GM19099 (cell line): ENCODE data around the gene TBX15.

Experiments used
- POLR2A ChIP-seq: IDR thresholded peaks from 3 replicates; pipeline ENCODE4 v1.6.1; 2011; ENCODE audit warnings: low read depth; ENCODE audit not compliant: insufficient read length; ENCODE audit errors: extremely low read depth

TBX15 gene

DNA sequence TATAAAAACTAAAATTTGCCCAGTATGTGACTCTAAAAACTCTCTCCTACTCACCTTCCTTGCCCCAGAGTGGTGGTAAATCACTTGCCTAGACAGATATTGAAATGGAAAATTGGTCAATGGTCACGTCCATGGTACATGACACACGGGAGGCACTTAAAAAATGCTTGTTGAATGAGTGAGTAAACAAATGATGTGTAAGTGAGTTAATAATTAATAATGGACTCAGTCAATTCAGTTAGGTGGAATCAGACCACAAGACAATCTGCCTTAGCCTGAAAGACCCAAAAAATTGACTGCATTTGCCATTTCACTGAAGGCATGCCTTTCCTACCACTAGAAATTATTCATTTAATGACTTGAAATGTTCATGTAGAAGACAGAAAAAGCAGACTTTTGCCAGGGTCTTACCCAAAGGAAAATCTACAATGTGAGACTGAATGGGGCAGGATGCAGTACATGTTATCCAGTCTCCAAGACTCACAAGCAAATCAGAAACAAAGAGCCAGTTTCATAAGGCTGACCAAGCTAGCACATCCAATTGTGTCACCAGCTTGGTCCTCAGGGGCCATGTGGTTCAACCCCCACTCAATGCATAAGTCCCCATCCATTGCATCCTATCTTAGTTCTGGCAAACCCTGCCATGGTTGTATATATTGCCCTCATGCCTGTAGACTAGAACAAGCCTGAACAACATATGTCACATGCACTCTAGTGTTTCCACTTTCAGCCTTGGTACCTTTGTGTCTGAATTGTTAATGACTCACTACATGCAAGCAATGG lies 73.6 kb downstream of the TBX15 start:
- TF ChIP-seq POLR2A, result peak; percentile 28

- no peak for TF ChIP-seq POLR2A
These were observed 74.3 kb downstream of the TBX15 start for GRCh38 chr1:118913818-118914217.

DNA sequence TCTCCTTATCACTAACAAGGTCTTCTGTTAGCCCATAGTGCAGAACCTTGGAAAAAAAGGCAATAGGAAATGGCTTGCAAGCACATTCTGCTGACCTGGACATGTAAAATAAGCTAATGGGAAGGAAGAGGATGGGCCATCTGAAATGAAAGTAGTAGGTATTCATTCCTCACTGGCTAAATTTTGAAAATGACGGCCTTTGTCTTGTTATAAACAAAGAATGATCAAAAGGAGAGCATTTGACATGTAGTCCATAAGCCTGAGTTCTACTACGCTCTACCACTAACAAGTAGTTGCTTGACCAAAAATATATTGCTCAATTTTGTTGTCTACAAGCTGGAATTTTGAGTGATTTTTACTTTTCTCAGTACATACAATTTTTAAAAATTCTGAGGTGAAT lies 75.6 kb downstream of the TBX15 start:
- TF ChIP-seq POLR2A, result no peak

DNA sequence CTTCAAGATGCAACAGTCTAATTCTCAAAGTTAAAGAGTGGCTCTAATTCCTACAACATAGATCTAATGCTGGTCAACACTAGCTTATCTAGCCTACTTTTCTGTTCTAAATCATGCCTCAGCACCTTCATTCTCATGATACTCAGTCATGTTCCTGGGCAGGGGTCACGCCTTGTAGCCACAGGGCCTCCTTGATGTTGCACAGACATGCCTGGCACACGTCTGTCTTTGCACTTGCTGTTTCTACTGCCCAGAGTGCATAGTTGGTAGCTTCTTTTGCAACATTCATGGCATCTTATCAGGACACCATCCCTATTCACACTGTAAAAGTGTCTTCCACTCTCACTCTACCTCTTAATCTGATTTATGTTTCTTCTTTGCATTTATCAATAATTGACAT lies 76.6 kb downstream of the TBX15 start:
- TF ChIP-seq POLR2A, result no peak

DNA sequence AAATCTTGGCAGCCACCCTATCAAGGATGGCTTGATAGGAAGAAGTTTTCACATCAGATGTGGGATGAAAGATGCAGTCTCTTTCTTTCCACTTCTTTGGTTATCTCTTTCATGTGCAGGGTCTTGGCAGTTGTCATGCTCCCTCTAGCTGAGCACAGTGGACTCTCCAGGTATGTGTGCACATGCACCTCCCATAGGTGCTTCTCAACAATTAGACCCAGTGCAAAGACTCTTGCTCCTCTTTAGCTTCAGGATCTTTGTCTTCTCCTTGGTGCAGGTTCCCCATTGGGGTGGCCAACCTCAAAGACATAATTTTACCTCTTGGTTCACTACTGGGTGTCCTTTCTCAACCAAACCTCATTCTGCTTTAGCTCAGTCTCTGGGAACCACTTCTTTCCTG lies 80.7 kb downstream of the TBX15 start:
- no peak for TF ChIP-seq POLR2A

DNA sequence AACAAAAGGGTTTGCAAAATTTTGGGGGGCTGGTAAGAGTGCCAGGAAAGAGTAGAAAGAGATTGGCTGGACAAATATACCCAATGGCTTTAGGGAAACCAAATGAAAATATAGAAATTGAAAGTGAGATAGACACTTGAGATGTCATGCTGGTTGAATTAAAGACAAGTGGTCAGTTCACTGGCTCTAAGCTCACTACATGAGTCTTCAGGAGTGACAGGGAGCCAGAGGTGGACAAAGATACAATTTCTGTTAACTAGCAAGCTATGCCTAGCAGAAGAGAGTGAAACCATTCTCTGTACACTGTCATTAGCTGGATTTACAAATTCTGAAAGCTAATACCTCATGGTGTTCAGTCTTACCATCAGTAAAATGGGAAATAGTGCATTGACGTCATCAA lies 82.5 kb downstream of the TBX15 start:
- no peak for TF ChIP-seq POLR2A

DNA sequence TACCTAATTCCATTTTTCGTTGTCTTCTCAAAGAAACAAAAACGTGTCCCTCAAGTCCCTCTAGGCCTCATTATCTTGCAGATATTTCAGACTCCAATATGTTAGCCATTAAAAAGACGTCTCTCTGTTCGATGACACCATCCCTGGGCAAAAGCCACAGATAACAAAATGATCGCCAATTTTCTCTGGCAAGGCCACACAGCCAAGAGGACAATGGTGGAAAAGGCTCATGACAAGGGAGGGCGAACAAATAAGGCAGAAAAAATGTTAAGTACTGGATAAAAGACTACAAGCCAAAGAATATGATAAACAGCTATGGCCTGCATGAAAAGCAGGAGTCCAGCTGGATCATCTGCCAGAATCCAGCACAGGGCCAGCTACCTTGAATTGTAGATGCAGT lies 82.9 kb downstream of the TBX15 start:
- no peak for TF ChIP-seq POLR2A

DNA sequence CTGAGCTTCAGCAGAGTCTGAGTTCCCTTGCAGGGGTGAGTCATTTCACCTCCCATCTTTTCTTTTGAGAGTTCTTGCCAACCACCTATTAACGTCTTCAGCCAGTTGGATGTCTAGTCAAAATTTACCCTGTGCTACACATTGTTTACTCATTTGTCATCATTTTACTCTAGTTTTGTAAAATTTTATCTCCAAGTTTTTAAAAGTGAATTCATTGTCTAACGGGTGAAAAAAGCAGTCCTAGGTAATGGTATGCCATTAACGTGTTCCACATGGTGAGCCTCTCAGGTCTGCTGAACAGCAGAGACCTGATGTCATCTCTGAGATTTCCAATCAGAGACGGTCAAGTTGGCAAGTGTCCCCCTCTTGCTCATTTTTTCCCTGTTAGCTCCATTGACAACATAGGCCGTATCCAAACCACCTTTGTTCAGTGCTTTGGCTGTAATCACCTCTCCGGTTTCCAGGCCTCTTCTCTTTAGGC lies 85.4 kb downstream of the TBX15 start:
- TF ChIP-seq POLR2A, result no peak

DNA sequence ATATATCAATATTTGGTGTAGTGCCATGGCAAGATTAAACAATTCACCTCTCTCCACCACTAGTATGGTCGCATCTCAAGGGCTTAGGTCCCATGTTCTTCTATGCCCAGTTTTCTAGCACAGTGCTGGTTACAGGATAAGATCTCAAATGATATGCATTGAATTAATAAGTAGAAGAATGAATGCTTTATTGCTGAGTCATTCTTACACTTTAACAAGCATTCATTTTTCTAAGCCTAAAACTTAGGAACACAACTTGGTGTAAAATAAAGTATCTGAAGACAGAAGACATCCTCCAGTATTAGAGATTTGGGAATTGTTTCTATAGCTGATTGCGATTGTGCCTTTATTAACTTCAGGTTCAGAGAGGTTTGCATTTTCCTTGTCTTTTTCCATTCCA lies 85.8 kb downstream of the TBX15 start:
- no peak for TF ChIP-seq POLR2A

- TF ChIP-seq POLR2A, result no peak
These were observed 87.3 kb downstream of the TBX15 start for GRCh38 chr1:118900643-118901440.

GRCh38 chr1:118899340-118899739 lies 88.8 kb downstream of the TBX15 start:
- no peak for TF ChIP-seq POLR2A

- no peak for TF ChIP-seq POLR2A
These were observed 89.4 kb downstream of the TBX15 start for GRCh38 chr1:118898712-118899111.

DNA sequence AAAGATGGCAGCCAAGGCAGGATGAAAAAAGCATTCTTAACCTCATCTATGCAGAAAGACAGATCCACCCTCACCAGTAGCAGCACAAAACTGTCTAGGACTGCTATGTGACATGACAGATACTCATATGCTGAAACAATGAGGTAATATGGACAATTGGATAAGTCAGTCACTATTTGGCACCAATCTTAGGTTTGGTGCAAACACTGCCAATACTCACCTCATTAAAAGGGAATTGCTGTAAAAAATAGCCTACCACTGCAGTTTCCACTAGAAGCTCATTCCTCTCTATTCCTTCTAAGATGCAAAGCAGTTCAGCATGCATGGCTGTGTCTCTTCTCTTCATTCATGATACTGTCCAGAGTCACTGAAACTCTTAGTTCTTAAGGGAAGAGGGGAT lies 91.7 kb downstream of the TBX15 start:
- TF ChIP-seq POLR2A, result no peak

GRCh38 chr1:118894836-118895235 lies 93.3 kb downstream of the TBX15 start:
- no peak for TF ChIP-seq POLR2A

- no peak for TF ChIP-seq POLR2A
These were observed 97.2 kb downstream of the TBX15 start for GRCh38 chr1:118890851-118891384.

GRCh38 chr1:118884946-118885345 lies 103.2 kb downstream of the TBX15 start:
- TF ChIP-seq POLR2A, result no peak

GRCh38 chr1:118881751-118882150 lies 106.4 kb downstream of the TBX15 start:
- no peak for TF ChIP-seq POLR2A

DNA sequence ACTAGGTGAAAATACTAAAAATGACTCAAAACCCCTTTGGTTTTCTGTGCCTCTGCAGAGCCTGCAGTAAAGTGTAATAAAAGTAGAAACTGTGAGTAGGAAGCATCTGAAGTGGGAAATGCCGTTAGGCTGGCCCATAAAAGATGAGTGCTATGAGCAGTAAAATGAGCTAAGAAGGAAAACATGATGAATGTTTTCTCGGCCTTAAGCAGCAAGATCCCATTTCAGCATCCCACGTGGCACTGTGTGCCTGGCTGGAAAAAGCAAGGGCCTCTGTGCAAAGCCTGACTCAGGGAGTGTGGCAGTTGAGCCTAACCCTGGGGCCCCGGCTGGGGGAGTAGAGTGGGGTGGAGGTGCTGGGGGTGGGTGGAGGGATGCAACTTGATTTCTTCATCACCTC lies 109.5 kb downstream of the TBX15 start:
- TF ChIP-seq POLR2A, result no peak
